Neural progenitor cell (in vitro differentiated cells): Measurements from ENCODE around the gene OOSP3.

ENCODE experiments used
- CTCF ChIP-seq: fragments of 200-600 bp; sonication (generic); IDR thresholded peaks from 2 replicates; pipeline ENCODE4 v1.5.1; 2017; ENCODE audit warnings: antibody characterized with exemption, mild to moderate bottlenecking
- EZH2 ChIP-seq: fragments of 200-600 bp; sonication (generic); IDR thresholded peaks from 2 replicates; pipeline ENCODE4 v1.6.1; 2017; ENCODE audit warnings: antibody characterized with exemption, mild to moderate bottlenecking, moderate library complexity
- EZH2phosphoT487 ChIP-seq: fragments of 200-600 bp; sonication (generic); IDR thresholded peaks from 2 replicates; pipeline ENCODE4 v1.6.1; 2017; ENCODE audit warnings: antibody characterized with exemption

- no peak for TF ChIP-seq CTCF
- no peak for TF ChIP-seq EZH2
- no peak for TF ChIP-seq EZH2phosphoT487
These were observed 32.0 kb upstream of the OOSP3 start for GRCh38 chr11:59846556-59846955.
